Activated T-cell treated with anti-CD3 and anti-CD28 coated beads, Interleukin-2, amount 50 U/mL, for 48 hours (primary cell): Measurements from ENCODE around the gene TBC1D22A.
"Not testable (repeated sequence)": the region's sequence is repeated elsewhere in the genome, so short reads cannot be mapped to it uniquely, and the experiment has no call there.

Experiments used
- DNase-seq, 2 experiments: peaks; one replicate each; pipeline ENCODE4 v3.0.0-alpha.2; 2020

Gene TBC1D22A, protein sequence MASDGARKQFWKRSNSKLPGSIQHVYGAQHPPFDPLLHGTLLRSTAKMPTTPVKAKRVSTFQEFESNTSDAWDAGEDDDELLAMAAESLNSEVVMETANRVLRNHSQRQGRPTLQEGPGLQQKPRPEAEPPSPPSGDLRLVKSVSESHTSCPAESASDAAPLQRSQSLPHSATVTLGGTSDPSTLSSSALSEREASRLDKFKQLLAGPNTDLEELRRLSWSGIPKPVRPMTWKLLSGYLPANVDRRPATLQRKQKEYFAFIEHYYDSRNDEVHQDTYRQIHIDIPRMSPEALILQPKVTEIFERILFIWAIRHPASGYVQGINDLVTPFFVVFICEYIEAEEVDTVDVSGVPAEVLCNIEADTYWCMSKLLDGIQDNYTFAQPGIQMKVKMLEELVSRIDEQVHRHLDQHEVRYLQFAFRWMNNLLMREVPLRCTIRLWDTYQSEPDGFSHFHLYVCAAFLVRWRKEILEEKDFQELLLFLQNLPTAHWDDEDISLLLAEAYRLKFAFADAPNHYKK

DNA sequence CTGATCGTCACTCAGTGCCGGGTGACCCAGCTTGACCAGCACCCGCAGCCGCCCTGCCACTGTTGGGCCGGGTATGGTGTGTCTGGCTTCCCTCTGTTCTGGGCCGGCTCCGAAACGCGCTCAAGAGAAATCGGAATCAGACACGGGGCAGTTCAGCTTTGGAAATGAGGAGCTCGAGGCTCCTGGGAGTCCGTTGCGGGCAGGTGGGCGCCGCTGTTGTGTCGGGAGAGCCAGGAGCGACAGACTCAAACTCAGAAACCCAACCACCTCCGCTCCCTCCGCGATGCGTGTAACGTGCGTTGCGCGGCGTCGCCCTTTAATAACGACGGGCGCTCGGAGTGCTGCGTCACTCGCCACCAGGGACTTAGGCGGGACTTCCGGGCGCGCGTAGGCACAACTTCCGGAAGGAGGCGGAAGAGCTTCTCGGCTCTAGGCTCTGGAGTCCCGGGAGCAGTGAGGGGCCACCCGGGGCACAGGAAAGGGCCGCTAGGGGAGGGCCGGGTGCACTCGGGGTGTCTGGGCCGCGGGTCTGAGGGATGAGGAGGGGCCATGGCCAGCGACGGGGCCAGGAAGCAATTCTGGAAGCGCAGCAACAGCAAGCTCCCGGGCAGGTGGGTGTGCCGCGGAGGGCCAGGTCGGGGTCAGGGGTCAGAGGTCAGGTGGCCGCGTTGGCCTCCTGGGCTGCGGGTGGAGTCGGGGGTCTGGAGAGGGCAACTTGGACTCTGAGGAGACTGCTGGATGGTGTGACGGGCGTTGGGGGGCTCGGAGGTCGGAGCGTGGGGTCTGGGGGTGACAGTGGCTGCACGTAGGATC, at the start of gene TBC1D22A:
TSS of gene TBC1D22A (plus strand) at position 413 of the 813 bp plus-strand sequence. CDS start at position 550, 137 bp downstream.
- peak; percentile 97 for DNase-seq

DNA sequence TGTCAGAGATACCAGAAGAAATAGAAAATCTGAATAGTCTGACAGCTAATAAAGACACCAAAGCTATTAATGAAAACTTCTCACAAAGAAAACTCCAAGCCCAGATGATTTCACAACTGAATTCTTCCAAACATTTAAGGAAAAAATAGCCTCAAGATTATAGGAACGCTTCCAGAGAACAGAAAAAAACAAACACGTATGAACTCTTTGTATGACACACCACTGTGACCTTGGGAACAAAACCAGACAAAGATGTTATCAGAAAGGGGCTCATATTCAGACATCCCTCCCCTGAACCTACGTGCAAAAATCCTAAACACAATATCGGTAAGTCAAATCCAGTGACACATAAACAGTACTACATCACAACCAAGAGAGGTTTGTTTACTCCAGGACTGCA, 47.9 kb upstream of the TBC1D22A start:
- DNase-seq: no peak

DNA sequence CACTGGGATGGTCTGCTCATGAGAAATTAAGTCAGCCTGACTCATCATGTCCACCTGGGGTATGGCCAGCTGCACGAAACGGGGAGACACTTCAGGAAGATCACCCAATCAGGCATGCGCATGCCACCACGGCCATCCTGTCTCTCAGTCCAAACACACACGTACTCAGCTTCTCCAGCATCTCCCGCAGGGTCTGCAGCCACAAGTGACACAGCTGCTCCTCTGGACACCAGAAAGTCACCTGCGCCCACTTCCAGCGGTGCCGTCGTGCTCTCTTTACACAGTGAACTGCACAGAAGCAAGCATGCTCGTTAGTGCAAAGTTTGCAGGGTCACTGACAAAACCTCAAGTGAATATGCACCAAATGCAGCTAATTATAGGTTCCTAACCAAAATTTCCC, 42.5 kb upstream of the TBC1D22A start:
- no peak for DNase-seq

DNA sequence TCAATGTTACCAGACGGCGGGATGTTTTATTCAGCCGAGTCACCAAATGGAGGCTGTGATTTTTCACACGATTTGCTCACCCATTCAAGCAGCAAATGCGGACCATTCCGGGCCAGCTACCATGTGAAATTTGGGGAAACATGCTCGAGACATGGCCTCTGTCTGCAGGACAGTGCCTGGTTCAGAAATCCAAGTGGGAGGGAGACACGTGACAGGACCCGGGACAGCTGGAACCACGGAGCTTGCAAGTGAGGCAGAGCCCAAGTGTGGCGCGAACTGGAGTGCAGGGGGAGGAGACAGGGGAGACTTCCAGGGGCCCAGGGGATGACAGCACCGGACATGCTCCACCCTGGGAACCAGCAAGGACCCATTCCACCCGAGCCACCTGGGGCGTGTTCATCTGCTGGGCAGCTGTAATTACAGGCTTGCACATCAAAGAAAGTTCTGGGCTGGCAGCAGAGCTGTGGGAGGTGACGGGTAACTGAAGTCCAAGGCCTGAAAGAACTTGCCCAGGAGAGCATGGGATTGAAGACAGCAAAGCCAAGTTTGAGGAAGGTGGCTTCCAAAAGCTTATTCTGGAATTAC, 40.9 kb upstream of the TBC1D22A start:
- DNase-seq: no peak

DNA sequence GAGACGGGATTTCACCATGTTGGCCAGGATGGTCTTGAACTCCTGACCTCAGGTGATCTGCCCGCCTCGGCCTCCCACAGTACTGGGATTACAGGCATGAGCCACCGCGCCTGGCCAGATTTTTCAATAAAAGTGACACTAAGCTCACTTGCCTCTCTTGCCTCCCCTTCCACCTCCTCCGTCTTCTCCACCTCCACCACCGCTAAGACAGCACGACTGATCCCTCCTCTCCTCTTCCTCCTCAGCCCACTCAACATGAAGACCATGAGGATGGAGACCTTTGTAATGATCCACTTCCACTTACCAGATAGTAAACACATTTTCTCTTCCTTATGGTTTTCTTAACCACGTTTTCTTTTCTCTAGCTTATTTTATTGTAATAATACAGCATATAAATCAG, 38.6 kb upstream of the TBC1D22A start:
- DNase-seq: no peak

DNA sequence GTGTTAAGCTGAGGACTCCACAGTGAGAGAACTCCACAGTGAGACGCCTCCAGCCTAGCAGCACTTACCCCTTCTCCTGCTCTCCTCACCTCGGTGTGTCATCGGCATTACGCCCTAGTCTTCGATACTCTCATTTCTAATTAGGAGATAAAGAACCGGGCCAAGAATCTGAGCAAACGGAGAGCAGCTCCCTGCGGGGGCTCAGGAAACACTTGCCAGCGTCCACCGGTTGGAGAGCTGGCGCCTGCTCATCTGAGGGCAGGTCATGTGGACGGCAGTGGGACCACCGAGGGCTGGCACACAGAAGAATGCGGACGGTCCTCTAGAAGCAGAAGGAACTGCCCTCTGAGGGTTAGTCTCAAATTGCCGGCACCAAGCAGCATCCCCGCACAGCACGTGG, 37.4 kb upstream of the TBC1D22A start:
- DNase-seq: no peak

DNA sequence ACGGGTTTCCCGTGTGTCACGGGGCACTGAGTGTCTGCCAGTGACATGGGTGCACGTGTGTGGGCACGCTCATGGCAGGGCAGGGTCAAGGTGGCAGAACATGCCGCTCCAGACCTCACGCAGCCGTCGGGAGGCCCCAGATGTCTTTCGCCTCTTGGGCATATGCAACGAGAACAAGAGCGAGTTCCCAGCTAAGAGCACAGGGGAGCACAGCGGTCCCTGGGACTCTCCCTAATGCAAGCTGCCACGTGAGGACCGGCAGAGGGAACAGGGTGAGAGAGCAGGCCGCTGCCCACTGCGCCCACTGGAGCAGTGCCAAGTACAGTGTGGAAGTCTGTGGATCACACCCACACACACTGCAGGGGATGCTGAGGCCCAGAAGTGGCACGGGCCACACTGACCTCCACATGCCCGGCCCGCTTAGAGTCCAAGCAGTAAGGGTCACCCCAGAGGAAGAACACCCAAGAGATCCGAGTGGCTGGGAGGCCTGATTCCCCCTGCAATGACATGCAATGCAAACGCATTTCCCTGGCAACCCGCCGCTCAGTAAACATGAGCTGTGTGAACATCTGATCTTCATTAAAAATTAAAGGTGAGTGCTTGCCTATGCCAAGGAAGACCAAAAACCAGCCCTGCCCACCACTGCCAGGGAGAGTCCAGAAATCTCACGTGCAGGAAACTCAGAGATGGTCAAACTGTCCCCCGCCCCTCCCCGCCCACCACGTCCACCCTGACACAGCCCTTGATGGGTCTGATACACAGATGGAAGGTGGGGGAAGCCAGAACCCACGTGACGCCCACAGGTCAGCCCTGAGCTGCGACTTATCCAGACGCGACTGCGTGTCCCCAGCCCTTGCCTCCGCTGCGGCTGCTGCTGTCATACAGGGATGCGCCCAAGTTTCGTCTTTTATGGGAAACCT, 36.1 kb upstream of the TBC1D22A start:
- no peak for DNase-seq

DNA sequence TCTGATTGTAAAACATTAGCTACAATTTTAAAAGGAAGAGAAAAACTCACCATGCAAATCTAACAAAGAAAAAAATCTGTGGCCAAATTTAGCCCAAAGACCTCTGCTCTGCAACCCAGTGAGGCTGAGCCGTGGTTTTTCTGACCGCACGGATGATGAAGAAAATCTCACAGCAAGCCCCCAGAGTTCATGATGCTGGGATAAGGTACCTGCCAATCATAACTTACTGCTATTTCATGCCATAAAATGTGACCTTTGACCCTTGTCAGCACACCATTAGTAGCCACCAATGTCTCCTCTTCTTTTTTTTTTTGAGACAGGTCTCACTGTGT, 35.5 kb upstream of the TBC1D22A start:
- no peak for DNase-seq

DNA sequence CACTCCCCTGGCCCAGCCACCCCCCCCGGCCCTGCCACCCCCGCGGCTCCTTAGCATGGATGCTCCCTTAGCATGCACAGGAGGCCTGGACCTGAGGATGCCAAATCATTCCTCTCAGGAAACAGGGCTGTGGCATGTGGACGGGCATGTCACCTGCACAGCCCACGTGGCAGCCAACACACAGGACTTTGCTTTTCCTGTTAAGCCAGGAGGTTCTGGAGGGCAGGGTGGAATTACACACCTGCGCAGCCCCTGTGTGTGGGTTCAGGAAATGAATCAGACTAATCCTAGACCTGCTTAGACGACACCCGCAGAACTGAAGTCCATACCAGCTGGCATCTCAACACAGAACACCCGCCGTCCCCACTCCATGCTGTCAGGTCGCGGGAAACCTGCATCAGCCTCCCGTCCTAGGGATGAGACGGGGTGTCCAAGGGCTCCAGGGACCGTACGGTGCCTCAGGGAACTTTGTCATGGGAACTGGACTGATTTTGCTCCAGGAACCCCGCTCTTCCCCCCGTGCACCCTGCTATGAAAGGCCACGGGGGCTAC, 34.6 kb upstream of the TBC1D22A start:
- no peak for DNase-seq

DNA sequence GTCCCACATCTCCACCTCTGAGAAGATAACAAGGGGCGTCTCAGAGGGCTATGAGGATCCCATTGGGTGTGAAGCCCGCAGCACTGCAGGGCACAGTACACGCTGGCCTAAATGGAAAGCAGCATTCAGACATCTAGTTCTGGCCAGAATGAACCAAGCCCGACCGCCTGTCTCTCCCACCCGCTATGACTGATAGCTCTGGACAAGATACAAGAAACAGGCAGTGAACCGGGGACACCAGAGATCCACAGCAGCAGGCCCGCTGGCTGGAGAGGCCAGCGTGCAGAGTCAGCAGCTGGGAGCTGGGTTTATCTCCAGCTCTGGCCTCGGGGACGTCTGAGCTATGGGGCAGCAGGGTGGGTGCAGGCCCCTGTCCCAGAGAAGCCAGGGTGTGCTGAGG, 34.0 kb upstream of the TBC1D22A start:
- DNase-seq: no peak

DNA sequence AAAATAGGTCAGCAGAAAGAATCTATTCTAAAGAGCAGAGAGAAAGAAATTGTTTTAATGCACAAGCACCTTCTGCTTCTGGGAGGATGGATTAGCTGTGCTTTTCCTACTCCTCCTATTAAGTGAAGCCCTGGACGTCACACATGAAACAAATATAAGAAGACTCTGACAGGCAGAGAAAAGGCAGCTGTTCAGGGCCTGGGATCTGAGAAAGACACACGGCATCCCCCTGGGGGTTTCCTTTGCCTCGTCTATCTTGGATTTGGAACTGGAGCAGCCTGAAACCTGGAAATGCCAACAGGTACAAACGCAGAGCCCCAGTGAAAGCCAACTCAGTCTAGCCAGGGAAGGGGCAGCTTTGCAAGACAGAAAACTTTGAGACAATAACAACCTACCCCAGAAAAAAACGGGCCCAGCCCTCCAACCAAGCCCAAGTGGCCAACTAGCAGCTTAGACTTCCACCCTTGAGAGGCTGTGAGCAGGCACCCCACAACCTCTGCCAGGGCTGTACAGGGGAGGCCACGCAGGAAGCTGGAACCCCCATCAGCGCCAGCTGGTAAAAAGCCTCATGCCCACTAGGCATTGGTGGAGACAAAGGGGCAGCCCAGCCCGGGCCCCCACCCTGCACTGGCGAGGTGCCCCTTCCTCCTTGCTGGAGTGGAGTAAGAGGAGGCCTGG, 31.7 kb upstream of the TBC1D22A start:
- no peak for DNase-seq

DNA sequence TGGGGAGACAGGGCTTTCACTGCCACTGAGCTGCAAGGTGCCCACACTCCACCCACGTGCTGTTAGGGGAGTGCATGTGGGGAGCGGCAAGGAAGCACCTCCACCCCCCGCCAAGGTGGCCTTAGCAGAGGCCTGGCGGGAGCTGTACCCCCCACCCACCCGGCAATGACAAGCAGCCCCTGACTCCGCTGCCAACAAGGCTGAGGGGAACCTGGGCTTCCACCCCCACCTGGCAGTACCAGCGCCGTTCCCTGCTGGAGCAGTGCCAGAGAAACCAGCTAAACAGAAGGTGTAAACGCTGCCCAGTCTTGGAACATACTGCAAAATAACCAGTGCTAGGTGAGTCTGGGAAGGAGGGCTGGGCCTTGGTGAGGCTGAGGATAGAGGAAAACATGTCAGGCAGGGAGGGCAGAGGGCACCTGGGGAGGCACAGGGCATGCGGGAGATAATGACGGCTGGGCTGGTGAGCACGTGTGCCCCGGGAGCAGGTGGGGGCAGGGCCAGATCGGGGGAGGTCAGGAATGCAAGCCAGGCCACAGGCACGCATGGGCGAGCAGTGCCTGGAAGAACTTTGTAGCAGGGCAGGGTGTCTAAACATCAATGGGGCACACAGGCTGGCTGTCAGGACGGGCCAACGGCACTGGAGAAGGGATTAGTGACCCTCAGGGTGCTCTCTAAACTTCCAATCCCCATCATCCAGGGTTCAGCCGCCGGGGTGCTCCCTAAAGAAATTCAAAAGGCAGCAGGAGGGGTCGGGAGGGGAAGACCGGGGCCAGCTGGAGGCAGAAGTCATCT, 31.0 kb upstream of the TBC1D22A start:
- no peak for DNase-seq

DNA sequence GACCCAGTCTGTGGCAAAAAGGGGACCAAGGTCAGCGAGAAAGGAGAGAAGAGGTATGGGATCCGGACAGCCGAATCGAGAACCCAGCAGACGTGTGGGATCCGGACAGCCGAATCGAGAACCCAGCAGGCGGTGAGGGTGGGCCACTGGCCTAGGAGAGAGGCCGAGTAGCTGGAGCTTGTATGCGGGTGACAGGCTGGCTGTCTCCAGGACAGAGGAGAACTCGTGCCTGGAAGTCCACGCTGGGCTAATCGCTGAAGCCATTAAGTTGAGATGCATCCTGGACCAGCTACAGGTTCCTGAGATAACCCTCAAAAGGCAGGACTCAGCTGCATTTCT, 30.4 kb upstream of the TBC1D22A start:
- DNase-seq: no peak

DNA sequence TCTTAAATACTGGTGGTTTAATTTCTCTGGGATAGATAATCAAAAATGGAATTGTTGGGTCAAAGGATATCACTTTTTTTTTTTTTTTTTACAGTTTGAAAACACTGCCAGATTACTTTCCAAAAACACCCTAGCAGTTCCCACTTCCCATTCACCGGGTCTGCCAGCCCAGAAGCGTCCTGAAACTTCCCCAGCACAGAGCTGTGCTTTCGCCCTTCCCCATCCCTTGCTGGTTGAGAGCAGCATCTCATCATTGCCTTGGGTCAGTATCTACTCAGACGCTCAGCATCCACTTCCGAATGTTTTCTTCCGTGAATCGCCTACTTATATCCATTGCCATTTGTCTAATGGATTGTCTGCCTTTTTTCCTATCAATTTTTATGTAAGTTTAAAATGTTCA, 29.9 kb upstream of the TBC1D22A start:
- DNase-seq: no peak

DNA sequence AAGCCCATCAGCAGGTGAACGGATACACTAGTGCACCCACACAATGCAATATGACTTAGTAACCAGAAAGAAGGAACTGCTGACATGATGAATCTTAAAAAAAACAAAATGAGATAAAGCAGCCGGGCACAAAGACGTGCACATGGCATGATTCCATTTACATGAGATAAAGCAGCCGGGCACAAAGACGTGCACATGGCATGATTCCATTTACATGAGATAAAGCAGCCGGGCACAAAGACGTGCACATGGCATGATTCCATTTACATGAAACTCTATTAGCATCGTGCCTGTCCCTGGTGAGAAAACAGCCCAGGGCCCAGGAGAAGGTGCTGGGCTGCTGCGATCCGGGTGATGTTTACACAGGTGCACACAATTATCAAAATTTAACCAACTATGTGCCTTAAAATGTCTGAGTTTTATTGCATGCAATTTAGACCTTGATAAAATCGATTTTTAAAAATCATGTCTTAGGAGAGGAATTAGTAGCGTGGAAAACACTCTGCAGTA, 28.2 kb upstream of the TBC1D22A start:
- not testable (repeated sequence) for DNase-seq

DNA sequence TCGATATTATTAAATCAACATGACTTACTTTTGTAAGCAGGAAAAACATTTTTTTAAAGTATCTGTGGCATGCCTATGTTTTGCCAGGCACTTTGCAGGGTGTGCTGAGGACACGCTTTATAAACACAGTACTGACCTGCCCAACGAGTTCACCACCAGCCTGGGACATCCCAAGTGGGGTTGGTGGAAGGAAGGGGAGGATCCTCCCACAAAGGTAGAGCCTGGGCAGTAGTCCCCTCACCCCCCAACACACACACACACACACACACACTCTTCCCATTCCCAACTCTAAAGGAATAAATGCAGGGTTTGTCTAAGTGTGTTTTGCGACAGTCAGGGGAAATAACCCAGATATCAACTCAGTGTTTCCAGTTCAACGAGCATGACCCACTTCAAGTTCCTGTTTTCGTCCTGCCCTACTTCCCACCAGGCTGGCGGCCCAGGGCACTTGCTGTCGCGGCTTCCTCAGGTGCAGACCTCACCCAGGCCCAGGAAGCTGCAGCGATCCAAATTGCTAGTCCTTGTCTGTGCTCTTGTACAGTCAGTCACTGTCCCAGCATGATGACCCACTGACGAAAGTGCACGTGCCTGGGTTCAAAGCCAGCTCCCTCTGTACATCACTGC, 27.5 kb upstream of the TBC1D22A start:
- DNase-seq: peak; percentile 54 to 58

DNA sequence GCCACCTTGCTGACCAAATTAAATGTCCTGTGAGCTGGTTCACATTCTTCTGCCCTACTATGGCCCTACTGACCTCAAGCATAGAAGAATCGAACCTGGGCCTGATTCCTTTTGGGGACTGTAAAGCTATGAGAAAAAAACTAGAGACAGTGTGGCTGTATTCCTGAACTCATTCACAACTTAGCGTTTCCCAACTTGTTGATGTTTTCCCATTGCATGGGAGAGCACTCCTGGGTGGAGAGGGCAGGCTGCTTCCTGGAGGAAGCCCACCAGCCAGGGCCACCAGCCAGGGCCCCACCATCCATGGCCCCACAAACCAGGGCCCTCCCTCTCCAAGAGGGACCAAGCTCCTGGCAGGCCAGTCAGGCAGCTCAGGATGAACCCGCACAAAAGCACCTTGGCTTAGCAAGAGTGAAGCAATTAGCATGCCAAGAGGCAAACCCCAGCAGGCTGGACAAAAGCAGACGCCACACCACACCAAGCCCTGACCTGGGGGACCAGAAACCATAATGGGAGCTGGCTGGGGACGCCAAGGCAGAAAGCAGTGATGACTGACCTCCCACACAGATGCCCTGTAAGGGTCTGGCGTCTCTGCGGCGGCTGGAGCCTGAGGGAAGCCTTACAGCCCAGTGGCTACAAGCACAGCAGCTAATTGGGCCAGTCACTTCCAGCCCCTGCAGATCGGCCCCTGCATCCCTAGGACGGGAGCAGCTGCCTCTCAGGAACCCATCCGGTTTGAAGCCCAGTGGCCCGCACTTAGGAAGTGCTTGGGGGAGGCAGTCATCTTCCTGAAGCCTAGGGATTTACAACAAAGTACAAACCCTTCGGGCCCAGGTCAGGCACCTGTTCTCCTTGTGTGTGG, 26.5 kb upstream of the TBC1D22A start:
- peak in 1 of 2 experiments; percentile 32 for DNase-seq

DNA sequence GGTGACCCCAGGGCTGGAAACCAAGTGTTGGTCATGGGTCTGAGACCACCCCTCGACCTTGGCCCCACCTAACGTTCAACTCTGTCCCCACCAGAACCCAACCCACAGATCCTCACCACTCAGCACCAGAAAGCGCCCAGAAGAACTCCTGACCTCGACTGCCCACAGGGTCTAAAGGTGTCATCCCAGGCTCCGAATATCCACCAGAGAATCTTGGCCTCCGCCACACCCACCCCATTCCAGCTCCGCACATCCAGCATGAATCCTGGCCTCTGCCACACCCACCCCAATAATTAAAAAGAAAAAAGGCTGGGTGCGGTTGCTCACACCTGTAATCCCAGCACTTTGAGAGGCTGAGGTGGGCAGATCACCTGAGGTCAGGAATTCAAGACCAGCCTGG, 25.7 kb upstream of the TBC1D22A start:
- DNase-seq: no peak
